ES-I3 (cell line): ENCODE data around the gene NKD1.

Experiments
- H3K36me3 ChIP-seq: 2 replicates; pipeline ENCODE4 v1.6.1; 2013; ENCODE audit warnings: mild to moderate bottlenecking, low read length, control low read depth, moderate library complexity; ENCODE audit not compliant: insufficient read depth
- H3K4me1 ChIP-seq: 2 replicates; pipeline ENCODE4 v1.6.1; 2013; ENCODE audit warnings: mild to moderate bottlenecking, control low read depth, low read length; ENCODE audit not compliant: insufficient read depth
- H3K9ac ChIP-seq: 2 replicates; pipeline ENCODE4 v1.6.1; 2013; ENCODE audit warnings: low read depth, mild to moderate bottlenecking, low read length, moderate library complexity
- H3K9me3 ChIP-seq: 2 replicates; pipeline ENCODE4 v1.6.1; 2013; ENCODE audit warnings: mild to moderate bottlenecking, low read length, moderate library complexity; ENCODE audit not compliant: control insufficient read depth, insufficient read depth

The NKD1 gene

DNA sequence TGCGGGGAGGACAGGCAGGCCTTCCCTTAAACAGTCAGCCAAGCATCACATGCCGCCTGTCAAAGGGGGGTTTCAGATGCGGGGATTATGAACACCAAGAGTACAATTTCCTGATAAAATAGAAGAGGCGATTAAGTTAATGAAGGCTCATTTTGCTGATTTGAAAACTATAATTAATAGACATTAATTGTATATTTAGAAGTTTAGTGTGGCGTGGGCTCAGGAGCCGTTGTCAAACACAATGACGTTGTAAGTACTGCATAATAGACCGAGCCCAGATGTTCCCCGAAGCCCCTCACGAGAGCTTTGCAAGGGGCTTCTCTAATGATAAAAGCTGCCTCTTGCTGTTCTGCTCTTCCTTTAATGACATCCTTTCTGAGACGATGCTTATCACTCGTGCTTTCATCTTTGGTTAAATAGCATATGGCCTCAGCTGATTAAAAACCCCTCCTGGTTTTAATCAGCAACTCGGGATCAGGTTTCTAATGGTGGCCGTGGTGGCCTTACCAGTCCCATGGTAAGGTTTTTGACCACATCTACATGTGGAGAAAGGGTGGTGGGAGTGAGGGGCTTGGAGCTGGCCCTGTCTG, 104.7 kb downstream of the NKD1 start:
- Histone ChIP-seq H3K9ac (no peak overlapping the region), H3K9me3 (no peaks in the 10 kb centered on the region), H3K4me1 (no peaks in the 10 kb centered on the region; the same call in 1 of the 2 replicates), H3K36me3 (no peaks in the 10 kb centered on the region)

DNA sequence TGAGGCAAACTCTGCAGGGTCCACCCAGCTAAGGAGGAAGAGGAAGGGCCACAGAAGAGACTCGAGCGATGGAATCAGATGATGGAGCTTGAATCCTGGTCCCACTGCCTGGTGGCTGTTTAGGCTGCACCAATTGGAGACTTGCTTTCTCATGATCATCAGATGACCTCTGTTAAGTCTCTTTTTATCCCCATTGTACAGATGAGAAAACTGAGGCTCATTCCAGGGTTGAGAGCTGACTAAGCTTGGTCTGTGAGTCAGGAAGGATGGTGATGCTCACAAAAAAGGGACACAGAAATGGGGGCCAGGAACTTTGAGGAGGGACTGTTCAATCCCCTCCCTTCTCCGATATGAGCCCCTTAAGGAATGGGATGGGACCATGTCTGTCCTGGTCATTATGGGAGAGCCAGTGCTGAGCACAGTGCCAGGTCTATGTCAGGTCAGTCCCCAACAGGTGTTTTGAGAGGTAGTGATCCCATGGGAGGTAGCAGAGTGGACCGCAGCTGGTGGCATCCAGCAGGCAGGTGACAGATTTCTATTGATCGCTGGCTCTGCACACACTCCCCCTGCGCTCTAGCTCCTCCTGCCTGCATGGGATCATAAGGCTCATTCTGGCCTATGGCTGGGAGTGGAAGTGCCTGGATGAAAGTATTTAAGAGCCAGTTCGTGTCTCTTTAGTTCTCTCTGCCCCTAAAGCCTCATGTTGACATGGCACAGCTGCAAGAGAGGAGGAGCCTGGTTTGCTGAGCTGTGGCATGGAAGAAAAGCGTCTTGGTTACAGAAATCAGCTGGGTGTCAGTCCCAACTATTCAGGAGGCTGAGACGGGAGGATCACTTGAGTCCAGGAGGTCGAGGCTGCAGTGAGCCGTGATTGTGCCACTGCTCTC, 105.7 kb downstream of the NKD1 start:
- Histone ChIP-seq H3K9me3 (no peaks in the 10 kb centered on the region), H3K36me3 (no peaks in the 10 kb centered on the region), H3K4me1 (no peaks in the 10 kb centered on the region; the same call in 1 of the 2 replicates), H3K9ac (no peak overlapping the region)

DNA sequence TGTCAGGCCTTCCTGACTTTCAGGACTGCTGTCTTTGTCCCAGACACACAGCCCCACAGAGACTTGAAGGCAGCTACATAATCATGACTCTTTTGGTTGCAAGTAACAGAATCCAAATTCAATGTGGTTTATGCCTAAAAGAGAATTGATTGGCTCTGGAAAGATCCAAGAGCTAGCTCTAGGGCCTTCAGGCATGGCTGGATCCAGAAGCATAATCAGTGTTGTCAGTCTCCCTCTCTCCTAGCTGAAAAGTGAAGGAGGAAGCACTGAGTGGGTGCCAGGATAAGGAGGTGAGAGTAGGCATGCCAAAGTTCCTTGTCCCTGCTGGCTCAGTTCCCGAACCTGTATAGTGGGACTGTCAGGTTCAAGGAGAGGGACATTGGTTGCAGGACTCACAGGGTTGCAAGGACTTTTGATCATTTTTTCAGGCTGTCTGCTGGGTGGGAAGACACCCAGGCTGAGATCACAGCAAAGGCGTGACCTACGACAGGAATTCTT, 107.4 kb downstream of the NKD1 start:
- no peak overlapping the region for H3K9ac ChIP-seq
- no peaks in the 10 kb centered on the region; the same call in 1 of the 2 replicates for H3K4me1 ChIP-seq
- no peaks in the 10 kb centered on the region for H3K36me3 ChIP-seq
- H3K9me3 ChIP-seq: no peaks in the 10 kb centered on the region

DNA sequence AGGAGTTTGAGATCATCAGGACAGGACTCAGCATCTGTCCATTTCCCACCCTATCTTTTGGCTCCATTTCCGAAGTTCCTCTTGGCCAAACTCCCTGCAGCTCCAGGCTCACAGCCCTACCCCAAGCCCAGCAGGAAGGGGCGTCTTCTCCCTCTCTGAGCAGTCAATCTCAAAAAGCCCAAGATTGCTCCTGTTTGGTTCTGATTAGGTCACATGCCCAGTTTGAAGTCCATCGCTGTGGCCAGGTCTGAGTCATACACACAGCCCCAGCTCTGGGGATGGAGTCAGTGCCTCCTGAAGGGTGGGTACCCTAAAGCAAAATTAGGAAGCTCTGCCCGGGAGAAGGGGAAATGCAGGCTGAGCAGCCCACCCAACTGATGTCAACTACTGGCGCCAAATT, 109.0 kb downstream of the NKD1 start:
- Histone ChIP-seq H3K36me3 (no peaks in the 10 kb centered on the region), H3K4me1 (no peaks in the 10 kb centered on the region; the same call in 1 of the 2 replicates), H3K9me3 (peaks cover 4% of the 10 kb centered on the region; the same call in 1 of the 2 replicates), H3K9ac (no peak overlapping the region)

DNA sequence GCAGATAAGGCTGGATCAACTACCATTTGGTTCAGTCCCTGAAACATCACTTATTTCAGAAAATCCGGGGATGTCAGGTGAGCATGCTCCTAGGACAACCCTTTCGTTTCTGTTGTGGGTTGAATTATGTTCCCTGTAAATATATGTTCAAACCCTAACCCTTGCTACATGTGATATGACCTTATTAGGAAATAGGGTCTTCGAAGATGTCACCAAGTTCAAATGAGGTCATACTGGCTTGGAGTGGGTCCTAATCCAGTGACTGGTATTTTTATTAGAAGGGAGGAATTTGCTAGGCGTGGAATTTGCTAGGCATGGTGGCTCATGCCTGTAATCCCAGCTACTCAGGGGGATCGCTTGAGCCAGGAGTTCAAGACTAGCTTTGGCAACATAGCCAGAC, 111.6 kb downstream of the NKD1 start:
- Histone ChIP-seq H3K9me3 (peaks cover 9% of the 10 kb centered on the region), H3K36me3 (no peaks in the 10 kb centered on the region)

DNA sequence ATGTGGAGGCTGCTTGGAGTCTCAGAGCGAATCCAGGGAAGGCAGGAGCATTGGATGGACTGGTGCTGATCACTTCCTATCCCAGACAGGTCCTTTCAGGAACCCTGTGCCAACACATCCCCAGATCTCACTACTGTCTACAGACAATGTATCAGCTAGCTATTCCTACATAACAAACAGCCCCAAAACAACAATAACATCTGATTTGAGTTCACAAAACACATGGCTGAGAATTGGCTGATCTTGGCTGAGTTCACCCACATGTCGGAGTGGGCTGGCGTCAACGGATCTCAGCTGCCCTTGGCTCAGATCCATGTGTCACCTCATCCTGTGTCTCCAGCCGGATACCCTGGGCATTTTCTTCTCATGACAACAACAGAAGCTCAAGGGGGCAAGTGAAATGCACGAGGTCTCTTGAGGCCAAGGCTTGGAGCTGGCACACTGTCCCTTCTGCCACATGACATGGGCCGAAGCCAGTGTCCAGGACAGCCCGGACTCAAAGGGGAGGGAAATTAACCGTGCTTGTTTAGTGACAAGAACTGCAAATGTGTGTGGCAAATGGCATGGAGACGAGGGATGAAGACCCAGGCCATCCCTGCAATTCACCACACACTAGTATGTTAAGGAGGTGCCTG, 114.2 kb downstream of the NKD1 start:
- H3K9me3 ChIP-seq: peaks cover 9% of the 10 kb centered on the region
- no peaks in the 10 kb centered on the region; the same call in 1 of the 2 replicates for H3K4me1 ChIP-seq
- no peak overlapping the region for H3K9ac ChIP-seq
- H3K36me3 ChIP-seq: no peaks in the 10 kb centered on the region

More for the DNA sequence above, 111.6 kb downstream of the NKD1 start:
- Histone ChIP-seq H3K4me1 (no peaks in the 10 kb centered on the region; the same call in 1 of the 2 replicates), H3K9ac (no peak overlapping the region)

DNA sequence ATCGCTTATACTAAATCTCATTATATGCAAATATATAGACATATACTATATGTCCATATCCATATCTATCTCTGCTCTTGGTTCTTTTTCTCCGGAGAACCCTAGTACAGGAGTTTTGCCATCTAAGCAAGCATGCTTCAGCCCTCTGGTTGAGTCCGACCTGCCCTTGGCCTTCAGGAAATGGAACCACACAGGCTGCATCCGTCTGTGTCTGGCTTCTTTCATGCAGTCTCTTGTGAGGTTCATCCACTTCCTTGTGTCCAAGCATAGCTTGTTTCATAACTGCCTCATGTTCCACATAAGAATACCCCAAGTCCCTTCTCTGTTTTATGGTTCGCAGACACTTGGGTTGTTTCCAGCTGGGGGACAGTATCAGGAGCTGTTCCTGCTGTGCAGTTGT, 116.1 kb downstream of the NKD1 start:
- Histone ChIP-seq H3K9me3 (peaks cover 9% of the 10 kb centered on the region), H3K36me3 (no peaks in the 10 kb centered on the region), H3K4me1 (no peaks in the 10 kb centered on the region), H3K9ac (no peak overlapping the region)

DNA sequence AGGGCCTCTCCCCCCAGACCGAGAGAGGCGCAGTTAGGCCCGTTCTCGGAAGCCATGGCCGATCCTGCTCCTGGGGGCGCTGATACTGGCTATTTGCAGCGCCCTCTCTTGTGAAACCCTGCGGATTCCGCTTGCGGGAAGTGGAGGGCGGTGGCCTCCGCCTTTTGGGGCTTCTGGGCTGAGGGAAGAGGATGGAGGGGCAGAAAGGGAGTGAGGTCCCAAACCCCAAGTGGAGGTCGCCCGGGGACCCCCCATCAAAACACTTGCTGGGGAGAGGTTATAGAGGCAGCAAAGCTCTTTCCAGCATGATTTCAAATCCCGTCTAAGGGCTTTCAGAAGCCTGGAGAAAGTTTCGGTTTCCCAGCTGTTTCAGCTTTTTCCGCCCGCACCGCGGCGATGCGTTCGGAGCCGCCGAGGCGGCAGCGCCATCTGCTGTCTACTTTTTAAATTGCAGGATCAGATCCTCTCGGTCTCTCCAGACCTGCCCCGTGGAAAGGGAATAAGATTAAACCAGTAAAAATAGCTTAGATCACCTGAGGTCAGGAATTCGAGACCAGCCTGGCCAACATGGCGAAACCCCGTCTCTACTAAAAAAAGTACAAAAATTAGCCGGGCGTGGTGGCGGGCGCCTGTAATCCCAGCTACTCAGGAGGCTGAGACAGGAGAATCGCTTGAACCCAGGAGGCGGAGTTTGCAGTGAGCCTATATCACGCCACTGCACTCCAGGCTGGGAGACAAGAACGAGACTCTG, 117.1 kb downstream of the NKD1 start:
- H3K9me3 ChIP-seq: peaks cover 9% of the 10 kb centered on the region
- peak overlapping the region; percentile 46; the same call in 1 of the 2 replicates for H3K9ac ChIP-seq
- H3K4me1 ChIP-seq: no peaks in the 10 kb centered on the region
- no peaks in the 10 kb centered on the region for H3K36me3 ChIP-seq

DNA sequence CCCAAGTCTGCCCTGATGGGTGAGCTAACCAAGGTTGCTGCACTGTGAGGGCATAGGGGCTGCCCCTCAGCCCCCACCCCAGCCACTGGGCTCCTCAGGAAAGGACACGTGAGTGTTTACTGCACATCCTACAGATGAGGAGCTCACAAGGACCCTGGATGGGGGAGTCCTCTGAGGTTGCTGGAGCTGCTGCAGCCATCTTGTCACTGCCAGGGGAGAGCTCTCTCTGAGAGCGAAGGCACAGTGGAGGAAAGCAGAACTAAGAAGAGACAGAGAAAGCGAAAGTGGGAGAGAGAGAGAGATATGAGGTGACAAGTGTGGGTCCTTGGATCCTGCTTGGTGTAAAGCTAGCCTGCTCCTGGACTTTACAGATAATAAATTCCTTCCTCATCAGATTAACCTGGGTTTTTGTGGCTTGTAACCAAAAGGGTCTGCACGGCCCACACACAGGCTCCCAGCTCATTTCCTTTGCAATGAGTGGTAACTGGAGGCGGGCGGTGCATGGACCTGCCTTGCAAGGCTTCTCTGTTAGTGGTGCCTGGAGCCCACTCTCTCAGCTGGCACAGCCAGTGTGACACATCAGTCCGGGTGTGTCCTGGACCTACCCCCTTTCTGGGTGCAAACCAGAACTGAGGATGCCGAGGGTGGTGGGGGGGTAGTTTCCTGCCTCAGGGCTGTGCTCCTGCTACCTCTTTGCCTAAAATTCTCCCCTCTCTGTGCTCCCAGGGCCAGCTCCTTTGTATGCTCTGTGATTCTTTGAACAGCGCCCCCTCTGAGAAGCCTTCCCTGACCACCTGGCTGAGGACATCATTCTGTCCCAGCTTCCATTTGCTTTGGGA, 118.7 kb downstream of the NKD1 start:
- Histone ChIP-seq H3K9ac (no peak overlapping the region), H3K9me3 (peaks cover 11% of the 10 kb centered on the region), H3K4me1 (no peaks in the 10 kb centered on the region), H3K36me3 (no peaks in the 10 kb centered on the region)

DNA sequence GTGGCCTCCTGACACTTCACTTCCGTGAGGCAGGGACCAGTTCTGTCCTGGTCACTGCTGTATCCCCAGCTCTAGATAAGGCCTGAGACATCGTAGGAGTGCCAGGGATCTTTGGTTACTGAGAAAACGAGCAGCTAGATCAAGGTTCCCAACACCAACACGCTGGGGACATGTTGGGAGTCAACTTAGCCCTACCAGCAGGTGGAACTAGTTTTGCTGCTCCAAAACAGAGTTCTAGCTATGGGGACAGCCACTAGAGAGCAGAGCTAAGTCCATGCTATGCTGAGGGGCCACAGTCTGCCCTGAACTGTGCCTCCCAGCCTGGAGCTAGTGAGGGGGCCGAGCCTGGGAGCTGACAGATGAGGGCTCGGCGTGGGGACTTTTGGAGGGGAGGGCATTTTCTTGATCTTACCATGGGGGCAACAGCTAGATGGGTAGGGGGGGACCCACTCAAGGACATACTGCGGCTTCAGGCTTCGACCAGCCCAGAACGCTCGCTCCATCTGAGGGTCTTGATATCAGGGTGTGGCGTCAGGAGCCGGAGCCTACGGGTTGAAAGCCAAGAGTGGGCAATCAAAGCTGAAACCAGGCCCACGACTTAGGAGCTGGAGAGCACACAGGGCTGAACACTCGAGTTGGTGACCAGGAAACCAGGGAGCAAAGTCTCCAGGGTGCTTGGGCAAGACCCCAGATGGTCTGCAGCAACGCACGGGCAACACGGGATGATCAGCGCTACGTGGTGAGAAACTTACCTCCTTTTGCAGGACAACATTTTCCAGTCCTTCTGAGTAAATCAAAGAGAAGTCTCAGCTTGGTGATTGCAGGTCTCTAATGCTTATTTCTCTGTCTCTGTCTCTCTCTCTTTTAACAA, 119.5 kb downstream of the NKD1 start:
- Histone ChIP-seq H3K9me3 (peaks cover 11% of the 10 kb centered on the region; the same call in 1 of the 2 replicates), H3K9ac (no peak overlapping the region), H3K4me1 (no peaks in the 10 kb centered on the region), H3K36me3 (no peaks in the 10 kb centered on the region)

DNA sequence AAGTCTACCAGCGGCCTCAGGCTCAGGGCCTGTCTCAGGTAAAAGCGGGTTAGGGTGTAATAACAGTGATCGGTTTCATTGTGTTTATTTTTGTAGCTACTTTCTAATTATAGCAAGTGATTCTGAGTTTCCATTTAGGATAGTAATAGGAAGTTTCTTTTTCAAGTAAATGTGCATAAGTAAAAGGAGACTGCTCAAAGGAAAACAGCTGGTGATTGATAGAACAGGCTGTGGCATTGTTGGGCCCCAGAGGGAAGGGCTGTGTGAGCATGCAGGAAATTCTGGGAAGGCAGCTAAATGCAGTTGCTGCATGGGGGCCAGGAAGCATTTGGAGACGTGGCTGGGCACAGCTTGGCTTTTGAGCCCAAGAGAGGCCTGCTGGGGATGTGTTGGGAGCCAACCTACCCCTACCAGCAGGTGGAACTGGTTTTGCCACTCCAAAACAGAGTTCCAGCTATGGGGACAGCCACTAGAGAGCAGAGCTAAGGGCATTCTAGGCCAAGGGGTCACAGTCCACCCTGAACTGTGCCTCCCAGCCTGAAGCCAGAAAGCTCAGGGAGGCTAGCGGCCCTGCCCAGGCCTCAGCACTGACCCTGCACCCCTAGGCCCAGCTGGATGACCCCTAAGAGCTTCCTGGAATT, 120.3 kb downstream of the NKD1 start:
- Histone ChIP-seq H3K4me1 (no peaks in the 10 kb centered on the region), H3K9ac (no peak overlapping the region), H3K9me3 (peaks cover 11% of the 10 kb centered on the region; the same call in 1 of the 2 replicates), H3K36me3 (no peaks in the 10 kb centered on the region)

DNA sequence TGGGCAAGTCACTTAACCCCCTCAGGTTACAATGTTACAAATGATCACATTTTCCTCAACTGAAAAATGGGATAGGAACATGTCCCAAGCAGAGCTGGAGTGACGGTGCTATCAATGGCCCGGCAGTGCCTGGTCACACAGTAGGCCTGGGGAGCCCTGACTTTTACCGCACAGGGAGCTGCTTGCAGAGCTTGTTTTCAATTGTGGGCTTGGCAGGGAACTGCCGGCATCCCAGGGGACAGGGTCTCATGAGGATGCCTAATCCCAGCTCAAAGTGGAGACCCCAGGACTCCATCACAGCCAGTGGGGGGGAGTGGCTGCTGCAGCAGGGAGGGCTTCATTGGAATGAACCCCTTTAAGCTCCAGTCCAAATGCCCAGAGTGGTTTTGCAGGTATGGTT, 121.5 kb downstream of the NKD1 start:
- Histone ChIP-seq H3K9me3 (peaks cover 6% of the 10 kb centered on the region; the same call in 1 of the 2 replicates), H3K36me3 (no peaks in the 10 kb centered on the region), H3K9ac (no peak overlapping the region), H3K4me1 (no peaks in the 10 kb centered on the region)
